ENCODE measurements around the gene ASB18. TPM values are rescaled to one million over a fixed set of nuclear protein-coding genes. Genes with fewer than 3 reads are reported as not detected.
"Not testable (repeated sequence)": the region's sequence is repeated elsewhere in the genome, so short reads cannot be mapped to it uniquely, and the experiment has no call there.

ASB18 gene
- total RNA-seq, 2 experiments from 2014 or later: not detected

- H3K27me3 Mint-ChIP-seq: peaks cover 26% of the 10 kb centered on the region
- CTCF ChIA-PET: no interaction called here
- intact Hi-C loops (cut with DNase I, micrococcal nuclease): no loop called here
- no peak overlapping the region for H3K4me3 Mint-ChIP-seq
- no peak for DNase-seq
- POLR2A ChIA-PET: no interaction called here
- no peak for ATAC-seq
- H3K4me1 Mint-ChIP-seq: no peaks in the 10 kb centered on the region
- no peak overlapping the region for H3K27ac Mint-ChIP-seq
- H3K9me3 Mint-ChIP-seq (ENCODE audit: low read depth): peaks cover 2% of the 10 kb centered on the region
- no peaks in the 10 kb centered on the region for H3K36me3 Mint-ChIP-seq (ENCODE audit: low read depth)
These were observed 17.2 kb upstream of the ASB18 start for GRCh38 chr2:236281423-236281822.

GRCh38 chr2:236273126-236273525 is 8.9 kb upstream of the ASB18 start:
- Mint-ChIP-seq H3K4me3 (no peak overlapping the region), H3K27ac (no peak overlapping the region), H3K4me1 (no peaks in the 10 kb centered on the region), H3K36me3 (ENCODE audit: low read depth) (no peaks in the 10 kb centered on the region), H3K27me3 (peaks cover 36% of the 10 kb centered on the region), H3K9me3 (ENCODE audit: low read depth) (peaks cover 6% of the 10 kb centered on the region)
- ATAC-seq: no peak
- ChIA-PET POLR2A (no interaction called here), CTCF (no interaction called here)
- no peak for DNase-seq
- intact Hi-C loops (cut with DNase I, micrococcal nuclease): no loop called here

DNA sequence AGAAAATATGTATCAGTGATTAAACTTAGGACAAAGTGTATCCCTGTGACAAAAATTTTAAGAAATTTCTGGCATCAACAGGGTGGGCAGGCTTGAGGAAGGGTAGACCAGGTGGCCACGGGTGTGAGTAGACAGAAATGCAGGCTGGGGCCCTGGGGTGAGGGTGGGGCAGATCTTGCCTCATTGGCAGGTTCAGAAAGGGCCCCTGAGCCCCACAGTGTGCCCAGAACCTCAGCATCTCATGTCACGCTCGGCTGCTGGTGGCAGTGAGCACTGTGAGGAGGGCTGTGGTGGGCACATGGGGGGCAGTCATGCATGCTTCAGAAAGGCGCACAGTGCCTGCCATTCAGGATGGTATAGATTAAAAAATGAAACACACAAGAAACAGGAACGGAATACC is 7.6 kb upstream of the ASB18 start:
- ChIA-PET CTCF (no interaction called here), POLR2A (no interaction called here)
- peaks cover 6% of the 10 kb centered on the region for H3K9me3 Mint-ChIP-seq (ENCODE audit: low read depth)
- intact Hi-C loops (cut with DNase I, micrococcal nuclease): no loop called here
- H3K4me3 Mint-ChIP-seq: no peak overlapping the region
- H3K27me3 Mint-ChIP-seq: peaks cover 30% of the 10 kb centered on the region
- no peak overlapping the region for H3K27ac Mint-ChIP-seq
- H3K4me1 Mint-ChIP-seq: no peaks in the 10 kb centered on the region
- no peak for DNase-seq
- H3K36me3 Mint-ChIP-seq (ENCODE audit: low read depth): no peaks in the 10 kb centered on the region
- ATAC-seq: no peak

GRCh38 chr2:236269876-236270275 is 5.7 kb upstream of the ASB18 start:
- H3K27me3 Mint-ChIP-seq: peaks cover 26% of the 10 kb centered on the region
- H3K27ac Mint-ChIP-seq; H3K4me1 Mint-ChIP-seq; CTCF ChIA-PET; ATAC-seq; DNase-seq; intact Hi-C loops (cut with DNase I, micrococcal nuclease); H3K9me3 Mint-ChIP-seq (ENCODE audit: low read depth); H3K4me3 Mint-ChIP-seq; POLR2A ChIA-PET; H3K36me3 Mint-ChIP-seq (ENCODE audit: low read depth): not testable (repeated sequence)

DNA sequence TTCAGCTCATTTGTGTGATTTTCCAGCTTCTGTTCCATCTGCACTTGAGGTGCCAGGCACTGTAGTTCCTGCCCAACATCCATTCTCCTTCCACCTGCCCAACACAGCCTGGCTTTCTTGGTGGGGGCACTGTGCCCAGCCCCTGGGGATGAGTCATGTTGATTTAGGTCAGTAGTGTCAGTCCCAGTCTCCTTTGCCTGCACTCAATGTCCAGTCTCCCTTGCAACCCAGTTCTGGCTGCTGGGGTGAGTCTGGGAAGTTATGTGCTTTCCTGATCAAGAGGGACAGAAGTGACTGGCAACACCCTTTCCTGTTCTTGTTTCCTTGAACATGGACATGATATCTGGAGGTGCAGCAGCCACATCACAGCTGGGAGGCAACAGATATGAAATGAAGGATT is 1.5 kb upstream of the ASB18 start:
- ATAC-seq: no peak
- CTCF ChIA-PET: interaction anchor here (0.6 kb wide), 1 partner anchor 1247 kb away, joined by 3 read pairs; no protein-coding TSS in a partner anchor
- no peak for DNase-seq
- H3K27me3 Mint-ChIP-seq: peaks cover 25% of the 10 kb centered on the region
- POLR2A ChIA-PET: no interaction called here
- intact Hi-C loops (cut with DNase I, micrococcal nuclease): no loop called here
- H3K27ac Mint-ChIP-seq: no peak overlapping the region
- peaks cover 5% of the 10 kb centered on the region for H3K9me3 Mint-ChIP-seq (ENCODE audit: low read depth)
- no peak overlapping the region for H3K4me3 Mint-ChIP-seq
- H3K4me1 Mint-ChIP-seq: no peaks in the 10 kb centered on the region
- H3K36me3 Mint-ChIP-seq (ENCODE audit: low read depth): no peaks in the 10 kb centered on the region

GRCh38 chr2:236262238-236262637 is 2.0 kb downstream of the ASB18 start:
- intact Hi-C loops (cut with DNase I, micrococcal nuclease): no loop called here
- POLR2A ChIA-PET: interaction anchor here (0.5 kb wide), 1 partner anchor 119 kb away, joined by 3 read pairs; no protein-coding TSS in a partner anchor

GRCh38 chr2:236261452-236261851 is 2.8 kb downstream of the ASB18 start:
- intact Hi-C loops (cut with DNase I, micrococcal nuclease): no loop called here
- H3K9me3 Mint-ChIP-seq (ENCODE audit: low read depth): no peaks in the 10 kb centered on the region
- no peak overlapping the region for H3K27ac Mint-ChIP-seq
- H3K36me3 Mint-ChIP-seq (ENCODE audit: low read depth): no peaks in the 10 kb centered on the region
- ChIA-PET POLR2A (no interaction called here), CTCF (no interaction called here)
- no peak for ATAC-seq
- H3K4me1 Mint-ChIP-seq: no peaks in the 10 kb centered on the region
- no peak for DNase-seq
- H3K27me3 Mint-ChIP-seq: peaks cover 29% of the 10 kb centered on the region
- no peak overlapping the region for H3K4me3 Mint-ChIP-seq

More at GRCh38 chr2:236262238-236262637, 2.0 kb downstream of the ASB18 start:
- Mint-ChIP-seq H3K27me3 (peaks cover 27% of the 10 kb centered on the region), H3K9me3 (ENCODE audit: low read depth) (no peaks in the 10 kb centered on the region), H3K4me3 (no peak overlapping the region), H3K4me1 (no peaks in the 10 kb centered on the region), H3K36me3 (ENCODE audit: low read depth) (no peaks in the 10 kb centered on the region), H3K27ac (no peak overlapping the region)
- ATAC-seq (no peak), DNase-seq (no peak)
- CTCF ChIA-PET: no interaction called here

DNA sequence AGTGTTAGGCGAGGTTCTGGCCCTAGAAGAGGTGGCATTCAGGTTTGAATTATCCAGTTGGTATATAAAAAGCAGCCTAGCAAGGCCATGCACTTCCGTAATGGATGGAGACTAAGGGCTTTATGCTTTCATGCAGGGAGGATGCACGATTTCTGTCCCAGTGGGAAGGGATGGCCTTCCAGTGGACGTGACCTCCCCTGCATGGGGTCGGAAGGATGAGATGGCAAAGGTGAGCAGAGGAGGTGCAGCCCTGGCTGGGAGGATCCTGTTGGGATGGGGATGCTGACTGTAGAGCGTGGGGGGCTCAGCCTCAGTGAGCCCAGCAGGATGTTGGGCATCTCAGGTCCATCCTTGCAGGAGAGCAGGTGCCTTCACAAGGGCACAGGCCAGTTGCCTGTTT is 4.8 kb downstream of the ASB18 start:
- no peak overlapping the region for H3K4me3 Mint-ChIP-seq
- no peaks in the 10 kb centered on the region for H3K36me3 Mint-ChIP-seq (ENCODE audit: low read depth)
- DNase-seq: no peak
- intact Hi-C loops (cut with DNase I, micrococcal nuclease): no loop called here
- no peak for ATAC-seq
- ChIA-PET POLR2A (no interaction called here), CTCF (no interaction called here)
- H3K27me3 Mint-ChIP-seq: peaks cover 27% of the 10 kb centered on the region
- H3K4me1 Mint-ChIP-seq: no peaks in the 10 kb centered on the region
- H3K9me3 Mint-ChIP-seq (ENCODE audit: low read depth): no peaks in the 10 kb centered on the region
- no peak overlapping the region for H3K27ac Mint-ChIP-seq

- H3K9me3 Mint-ChIP-seq (ENCODE audit: low read depth): no peaks in the 10 kb centered on the region
- H3K27me3 Mint-ChIP-seq: peaks cover 20% of the 10 kb centered on the region
- ATAC-seq: no peak
- H3K4me3 Mint-ChIP-seq: no peak overlapping the region
- no peak overlapping the region for H3K27ac Mint-ChIP-seq
- intact Hi-C loops (cut with DNase I, micrococcal nuclease): no loop called here
- ChIA-PET CTCF (no interaction called here), POLR2A (no interaction called here)
- H3K4me1 Mint-ChIP-seq: no peaks in the 10 kb centered on the region
- DNase-seq: no peak
- H3K36me3 Mint-ChIP-seq (ENCODE audit: low read depth): no peaks in the 10 kb centered on the region
These were observed 6.6 kb downstream of the ASB18 start for GRCh38 chr2:236257575-236257974.

- CTCF ChIA-PET: no interaction called here
- Mint-ChIP-seq H3K27me3 (peaks cover 23% of the 10 kb centered on the region), H3K4me3 (no peak overlapping the region), H3K4me1 (no peaks in the 10 kb centered on the region), H3K9me3 (ENCODE audit: low read depth) (no peaks in the 10 kb centered on the region), H3K27ac (no peak overlapping the region), H3K36me3 (ENCODE audit: low read depth) (no peaks in the 10 kb centered on the region)
- DNase-seq (no peak), ATAC-seq (no peak)
- POLR2A ChIA-PET: no interaction called here
- intact Hi-C loops (cut with DNase I, micrococcal nuclease): no loop called here
These were observed 7.1 kb downstream of the ASB18 start for GRCh38 chr2:236257136-236257535.

- Mint-ChIP-seq H3K27me3 (peaks cover 21% of the 10 kb centered on the region), H3K4me1 (no peaks in the 10 kb centered on the region), H3K27ac (no peak overlapping the region), H3K9me3 (ENCODE audit: low read depth) (no peaks in the 10 kb centered on the region), H3K36me3 (ENCODE audit: low read depth) (no peaks in the 10 kb centered on the region), H3K4me3 (no peak overlapping the region)
- ChIA-PET CTCF (no interaction called here), POLR2A (no interaction called here)
- DNase-seq: no peak
- intact Hi-C loops (cut with DNase I, micrococcal nuclease): no loop called here
- no peak for ATAC-seq
These were observed 7.7 kb downstream of the ASB18 start for GRCh38 chr2:236256366-236256985.

GRCh38 chr2:236254674-236255073 is 9.5 kb downstream of the ASB18 start:
- Mint-ChIP-seq H3K27me3 (peaks cover 19% of the 10 kb centered on the region), H3K4me1 (no peaks in the 10 kb centered on the region), H3K4me3 (no peak overlapping the region), H3K9me3 (ENCODE audit: low read depth) (no peaks in the 10 kb centered on the region), H3K27ac (no peak overlapping the region), H3K36me3 (ENCODE audit: low read depth) (no peaks in the 10 kb centered on the region)
- intact Hi-C loops (cut with DNase I, micrococcal nuclease): no loop called here
- POLR2A ChIA-PET: no interaction called here
- CTCF ChIA-PET: no interaction called here
- ATAC-seq (no peak), DNase-seq (no peak)

DNA sequence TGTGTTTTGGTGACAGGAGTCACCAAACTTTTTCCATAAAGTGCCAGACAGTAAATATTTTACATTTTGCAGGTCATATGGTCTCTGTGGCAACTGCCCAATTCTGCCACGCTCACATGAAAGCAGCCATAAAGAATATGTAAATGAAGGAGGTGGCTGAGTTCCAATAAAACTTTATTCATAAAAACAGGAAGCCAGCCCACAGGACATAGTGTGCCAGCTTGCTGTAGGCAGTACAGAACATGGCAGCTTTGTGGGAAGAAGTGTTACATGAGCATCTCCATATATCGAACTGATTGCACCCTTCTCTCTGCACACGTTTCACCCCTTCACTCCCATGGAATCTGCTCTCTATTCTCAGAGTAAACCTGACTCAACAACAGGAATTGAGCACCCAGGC is 10.2 kb downstream of the ASB18 start:
- Mint-ChIP-seq H3K27ac (no peak overlapping the region), H3K27me3 (peaks cover 17% of the 10 kb centered on the region), H3K36me3 (ENCODE audit: low read depth) (no peaks in the 10 kb centered on the region), H3K4me1 (no peaks in the 10 kb centered on the region), H3K4me3 (no peak overlapping the region), H3K9me3 (ENCODE audit: low read depth) (no peaks in the 10 kb centered on the region)
- ChIA-PET CTCF (no interaction called here), POLR2A (no interaction called here)
- ATAC-seq (no peak), DNase-seq (no peak)
- intact Hi-C loops (cut with DNase I, micrococcal nuclease): no loop called here
